ENCODE results near the gene LYZL2.
A peak's percentile ranks its signal among the peaks of the same experiment; 100 is the strongest.
"Not testable (repeated sequence)": the region's sequence is repeated elsewhere in the genome, so short reads cannot be mapped to it uniquely, and the experiment has no call there.

The LYZL2 gene

GRCh38 chr10:30637881-30638467 lies 8.4 kb upstream of the LYZL2 start:
- peak; percentile 81 for DNase-seq

GRCh38 chr10:30631188-30631587 lies 1.6 kb upstream of the LYZL2 start:
- DNase-seq = no peak

GRCh38 chr10:30630571-30630970 lies 1.0 kb upstream of the LYZL2 start:
- DNase-seq = peak; percentile 97

GRCh38 chr10:30628576-30628975 lies 977 bp downstream of the LYZL2 start:
- DNase-seq = not testable (repeated sequence)

GRCh38 chr10:30626837-30627236 lies 2.7 kb downstream of the LYZL2 start:
- DNase-seq = not testable (repeated sequence)

- DNase-seq = not testable (repeated sequence)
Measured at GRCh38 chr10:30626196-30626595, 3.4 kb downstream of the LYZL2 start.

- no peak for DNase-seq
Measured at GRCh38 chr10:30625080-30625479, 4.5 kb downstream of the LYZL2 start.

- no peak for DNase-seq
Measured at GRCh38 chr10:30619966-30620365, 9.6 kb downstream of the LYZL2 start.

- no peak for DNase-seq
Measured at GRCh38 chr10:30617070-30617469, 12.5 kb downstream of the LYZL2 start.

GRCh38 chr10:30611041-30611440 lies 18.5 kb downstream of the LYZL2 start:
- not testable (repeated sequence) for DNase-seq

- DNase-seq = no peak
Measured at GRCh38 chr10:30607814-30608213, 21.7 kb downstream of the LYZL2 start.

GRCh38 chr10:30606313-30606712 lies 23.2 kb downstream of the LYZL2 start:
- no peak for DNase-seq

- not testable (repeated sequence) for DNase-seq
Measured at GRCh38 chr10:30605341-30606121, 24.0 kb downstream of the LYZL2 start.

GRCh38 chr10:30603589-30603988 lies 26.0 kb downstream of the LYZL2 start:
- DNase-seq = no peak

GRCh38 chr10:30602747-30603146 lies 26.8 kb downstream of the LYZL2 start:
- DNase-seq = no peak

GRCh38 chr10:30600005-30600404 lies 29.5 kb downstream of the LYZL2 start:
- DNase-seq = peak; percentile 96

- DNase-seq = no peak
Measured at GRCh38 chr10:30598105-30598776, 31.3 kb downstream of the LYZL2 start.

- DNase-seq = not testable (repeated sequence)
Measured at GRCh38 chr10:30597433-30597824, 32.1 kb downstream of the LYZL2 start.

- DNase-seq = not testable (repeated sequence)
Measured at GRCh38 chr10:30596493-30597432, 32.8 kb downstream of the LYZL2 start.

- DNase-seq = no peak
Measured at GRCh38 chr10:30596013-30596412, 33.5 kb downstream of the LYZL2 start.

GRCh38 chr10:30594077-30594476 lies 35.5 kb downstream of the LYZL2 start:
- no peak for DNase-seq

GRCh38 chr10:30592770-30593169 lies 36.8 kb downstream of the LYZL2 start:
- DNase-seq = not testable (repeated sequence)

GRCh38 chr10:30591249-30591670 lies 38.3 kb downstream of the LYZL2 start:
- DNase-seq = peak; percentile 58

Measured in inflammatory macrophage treated with lipopolysaccharide for 4 hours (primary cell).